GM12878 (cell line): ENCODE measurements around the gene SEC24D. TPM values are rescaled to one million over a fixed set of nuclear protein-coding genes. Genes with fewer than 3 reads are reported as not detected.

Experiments used
- ATAC-seq: fragments of 200-7000 bp; cut with Tn5 transposase; 3 replicates; pipeline ENCODE4 v1.9.1; 2020; ENCODE audit warnings: mild to moderate bottlenecking, moderate library complexity
- BruUV-seq: library from RNA; stranded (reverse); fragments of 400-500 nt; replicated peaks from 2 replicates; lab custom pipeline; 2021; lab: Mats Ljungman, UMichigan
- CTCF ChIA-PET: fragments of 300-600 bp; sonication (Branson Sonifier 250); formaldehyde crosslinking; extraction: SDS; loops from one replicate; lab custom pipeline; 2021; ENCODE audit warnings: inconsistent platforms; lab: Yijun Ruan, JAX
- POLR2A ChIA-PET: fragments of 350-600 bp; formaldehyde crosslinking; extraction: SDS; loops from one replicate; lab custom pipeline; 2021; ENCODE audit warnings: inconsistent platforms; lab: Charles Lee
- RAD21 ChIA-PET: fragments of 300-600 bp; sonication (Branson Sonifier 250); formaldehyde crosslinking; loops from one replicate; lab custom pipeline; 2023; ENCODE audit warnings: antibody characterized with exemption; ENCODE audit not compliant: unreplicated experiment; lab: Charles Lee
- SMC1A ChIA-PET: fragments of 300-600 bp; sonication (Branson Sonifier 250); formaldehyde crosslinking; loops from one replicate; lab custom pipeline; 2023; ENCODE audit not compliant: unreplicated experiment, uncharacterized antibody; lab: Charles Lee
- DNase-seq: peaks from one replicate; pipeline ENCODE4 v3.0.0-alpha.2; 2011; ENCODE audit warnings: low read depth, low spot score
- FAIRE-seq: peaks from 3 replicates; lab custom pipeline; 2011; peaks lifted over from hg19 to GRCh38; lab: Jason Lieb, UNC
- H2AFZ ChIP-seq: 2 replicates; pipeline ENCODE4 v1.6.0; 2011; ENCODE audit warnings: low read depth, low read length, control low read depth; ENCODE audit not compliant: control insufficient read depth
- H3K27ac ChIP-seq: 2 replicates; pipeline ENCODE4 v1.5.1; 2011; ENCODE audit warnings: control low read depth; ENCODE audit not compliant: control insufficient read depth, insufficient read depth
- H3K27me3 ChIP-seq, 2 experiments: replicated peaks in 1 of 2; 2 replicates each; pipeline versions ENCODE4 v1.6.0 to v1.6.1; 2011; ENCODE audit warnings: low read length in 1 of 2; ENCODE audit not compliant: control insufficient read depth in 2 of 2, insufficient read depth in 2 of 2
- H3K36me3 ChIP-seq, 2 experiments: 2 replicates each; pipeline ENCODE4 v1.5.1; 2011; ENCODE audit warnings: low read length in 1 of 2; ENCODE audit not compliant: control insufficient read depth in 2 of 2, insufficient read depth in 2 of 2
- H3K4me1 ChIP-seq: 2 replicates; pipeline ENCODE4 v1.6.1; 2011; ENCODE audit warnings: mild to moderate bottlenecking, low read length, moderate library complexity, mixed read lengths; ENCODE audit not compliant: control insufficient read depth, insufficient read depth
- H3K4me2 ChIP-seq: 2 replicates; pipeline ENCODE4 v1.6.0; 2011; ENCODE audit warnings: control low read depth; ENCODE audit not compliant: control insufficient read depth, insufficient read depth
- H3K4me3 ChIP-seq: fragments of 200-600 bp; sonication (generic); 2 replicates; pipeline ENCODE4 v1.5.1; 2016
- H3K79me2 ChIP-seq: 2 replicates; pipeline ENCODE4 v1.6.0; 2011; ENCODE audit warnings: low read length; ENCODE audit not compliant: control insufficient read depth, insufficient read depth
- H3K9ac ChIP-seq: 2 replicates; pipeline ENCODE4 v1.8.0; 2011; ENCODE audit warnings: low read length, control low read depth, mixed read lengths; ENCODE audit not compliant: control insufficient read depth, insufficient read depth
- H3K9me3 ChIP-seq: replicated peaks from 3 replicates; pipeline ENCODE4 v1.5.1; 2011; ENCODE audit warnings: mild to moderate bottlenecking, low read length; ENCODE audit not compliant: control insufficient read depth, insufficient read depth
- H4K20me1 ChIP-seq: 2 replicates; pipeline ENCODE4 v1.6.0; 2011; ENCODE audit not compliant: control insufficient read depth, insufficient read depth
- HDAC2 ChIP-seq: fragments of 200-600 bp; sonication (generic); IDR thresholded peaks from 2 replicates; pipeline ENCODE4 v1.6.1; 2017
- KDM1A ChIP-seq: fragments of 200-600 bp; sonication (generic); IDR thresholded peaks from 2 replicates; pipeline ENCODE4 v1.6.1; 2016; ENCODE audit warnings: borderline replicate concordance
- NBN ChIP-seq: fragments of 450-650 bp; IDR thresholded peaks from 2 replicates; pipeline ENCODE4 v1.6.1; 2016
- WRNIP1 ChIP-seq: IDR thresholded peaks from 2 replicates; pipeline ENCODE4 v1.6.1; 2011; ENCODE audit warnings: low read depth, low read length, improper control_type of control experiment, borderline replicate concordance
- WGBS: methylation state at CpG from one replicate; pipeline ENCODE4 v1.1.6; 2016; ENCODE audit warnings: low lambda C conversion rate; ENCODE audit not compliant: insufficient replicate concordance, insufficient coverage; ENCODE audit errors: missing lambda C conversion rate; 5-methylcytosine and 5-hydroxymethylcytosine counted together
- in situ Hi-C: fragments of 300-500 bp; cut with MboI; formaldehyde crosslinking; loops from 9 replicates; pipeline ENCODE4 v1.14.3; 2018; ENCODE audit warnings: mixed read lengths
- intact Hi-C: fragments of 100-400 bp; cut with micrococcal nuclease; formaldehyde crosslinking; loops from one replicate; pipeline ENCODE4 v1.14.2; 2022; ENCODE audit not compliant: unreplicated experiment
- polyA plus RNA-seq, 11 experiments: library from polyadenylated mRNA; depleted of rRNA in 4 of 11; unstranded in 6 of 11; stranded (reverse) in 5 of 11; fragments of >200 nt; fragmentation: Nextera tagmentation in 4 of 11; fragmentation: Illumina TruSeq in 1 of 11; extraction: Ambion mirVana in 4 of 11; extraction: Trizol in 1 of 11; gene quantifications; 1 replicate in 1 of 11; 2 replicates in 10 of 11; pipeline versions ENCODE4 v1.2.1 to v1.2.3, GENCODE V29; 2011 to 2016; ENCODE audit warnings: inconsistent platforms in 2 of 11, missing spikeins in 2 of 11, low read depth in 1 of 11
- total RNA-seq, 4 experiments: library from RNA; depleted of rRNA in 3 of 4; stranded (reverse); fragments of >200 nt in 3 of 4; fragmentation: Illumina TruSeq in 1 of 4; extraction: Trizol in 1 of 4; gene quantifications; 2 replicates each; pipeline versions ENCODE4 v1.2.1 to v1.2.3, GENCODE V29; 2013 to 2021
- TF ChIP-seq, protein P1 (sequence below): fragments of 450-650 bp; IDR thresholded peaks from 2 replicates; pipeline ENCODE4 v1.6.1; 2016; ENCODE audit warnings: mild to moderate bottlenecking, moderate library complexity, borderline replicate concordance
- TF ChIP-seq, protein P2 (sequence below): IDR thresholded peaks from 2 replicates; pipeline ENCODE4 v1.6.1; 2012; ENCODE audit warnings: low read depth, low read length, improper control_type of control experiment
- TF ChIP-seq, protein P3 (sequence below): IDR thresholded peaks from 2 replicates; pipeline ENCODE4 v1.6.1; 2012; ENCODE audit warnings: low read length, inconsistent platforms
- TF ChIP-seq, protein P4 (sequence below): fragments of 450-650 bp; IDR thresholded peaks from 2 replicates; pipeline ENCODE4 v1.6.1; 2016; ENCODE audit warnings: mild to moderate bottlenecking

Gene SEC24D
- total and polyA plus RNA-seq, 10 of the 15 experiments (the other 5 are each of a cell fraction or from before 2014, with no cell fraction given), result 12.8 to 61.9 (median 25.6) TPM

DNA sequence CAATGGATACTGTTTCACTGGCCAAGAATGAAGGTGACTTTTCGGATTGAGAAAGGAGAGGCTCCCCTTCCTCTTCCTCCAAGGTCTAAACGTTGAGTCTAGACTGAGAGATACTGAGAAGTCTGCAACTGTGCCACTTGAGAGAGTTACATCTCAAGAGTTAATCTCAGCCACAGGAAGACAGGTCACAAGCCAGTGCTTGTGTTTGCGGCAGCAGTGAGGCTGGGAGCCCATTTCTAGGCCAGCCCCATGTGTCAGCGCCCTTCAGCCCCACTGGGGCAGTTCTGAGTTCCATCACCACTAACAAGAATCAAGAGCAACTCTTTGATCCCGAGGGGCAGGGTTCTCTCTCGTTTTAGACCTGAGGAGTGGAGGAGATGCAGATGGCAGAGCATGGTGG lies 7.3 kb upstream of the SEC24D start:
- H3K9me3 ChIP-seq, result no peaks in the 10 kb centered on the region
- in situ Hi-C loops (no loop called here), intact Hi-C loops (no loop called here)
- no peak overlapping the region for H3K4me2 ChIP-seq
- DNase-seq (no peak), ATAC-seq (peak; percentile 47), FAIRE-seq (no peak)
- 12% methylated on average over 6 of the region's 6 CpGs for WGBS
- no peak overlapping the region for H3K9ac ChIP-seq
- H3K4me3 ChIP-seq, result no peak overlapping the region
- H2AFZ ChIP-seq, result no peak overlapping the region
- TF ChIP-seq NBN, result no peak
- TF ChIP-seq, protein P1, sequence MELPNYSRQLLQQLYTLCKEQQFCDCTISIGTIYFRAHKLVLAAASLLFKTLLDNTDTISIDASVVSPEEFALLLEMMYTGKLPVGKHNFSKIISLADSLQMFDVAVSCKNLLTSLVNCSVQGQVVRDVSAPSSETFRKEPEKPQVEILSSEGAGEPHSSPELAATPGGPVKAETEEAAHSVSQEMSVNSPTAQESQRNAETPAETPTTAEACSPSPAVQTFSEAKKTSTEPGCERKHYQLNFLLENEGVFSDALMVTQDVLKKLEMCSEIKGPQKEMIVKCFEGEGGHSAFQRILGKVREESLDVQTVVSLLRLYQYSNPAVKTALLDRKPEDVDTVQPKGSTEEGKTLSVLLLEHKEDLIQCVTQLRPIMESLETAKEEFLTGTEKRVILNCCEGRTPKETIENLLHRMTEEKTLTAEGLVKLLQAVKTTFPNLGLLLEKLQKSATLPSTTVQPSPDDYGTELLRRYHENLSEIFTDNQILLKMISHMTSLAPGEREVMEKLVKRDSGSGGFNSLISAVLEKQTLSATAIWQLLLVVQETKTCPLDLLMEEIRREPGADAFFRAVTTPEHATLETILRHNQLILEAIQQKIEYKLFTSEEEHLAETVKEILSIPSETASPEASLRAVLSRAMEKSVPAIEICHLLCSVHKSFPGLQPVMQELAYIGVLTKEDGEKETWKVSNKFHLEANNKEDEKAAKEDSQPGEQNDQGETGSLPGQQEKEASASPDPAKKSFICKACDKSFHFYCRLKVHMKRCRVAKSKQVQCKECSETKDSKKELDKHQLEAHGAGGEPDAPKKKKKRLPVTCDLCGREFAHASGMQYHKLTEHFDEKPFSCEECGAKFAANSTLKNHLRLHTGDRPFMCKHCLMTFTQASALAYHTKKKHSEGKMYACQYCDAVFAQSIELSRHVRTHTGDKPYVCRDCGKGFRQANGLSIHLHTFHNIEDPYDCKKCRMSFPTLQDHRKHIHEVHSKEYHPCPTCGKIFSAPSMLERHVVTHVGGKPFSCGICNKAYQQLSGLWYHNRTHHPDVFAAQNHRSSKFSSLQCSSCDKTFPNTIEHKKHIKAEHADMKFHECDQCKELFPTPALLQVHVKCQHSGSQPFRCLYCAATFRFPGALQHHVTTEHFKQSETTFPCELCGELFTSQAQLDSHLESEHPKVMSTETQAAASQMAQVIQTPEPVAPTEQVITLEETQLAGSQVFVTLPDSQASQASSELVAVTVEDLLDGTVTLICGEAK, result no peak
- no peak for TF ChIP-seq KDM1A
- TF ChIP-seq, protein P2, sequence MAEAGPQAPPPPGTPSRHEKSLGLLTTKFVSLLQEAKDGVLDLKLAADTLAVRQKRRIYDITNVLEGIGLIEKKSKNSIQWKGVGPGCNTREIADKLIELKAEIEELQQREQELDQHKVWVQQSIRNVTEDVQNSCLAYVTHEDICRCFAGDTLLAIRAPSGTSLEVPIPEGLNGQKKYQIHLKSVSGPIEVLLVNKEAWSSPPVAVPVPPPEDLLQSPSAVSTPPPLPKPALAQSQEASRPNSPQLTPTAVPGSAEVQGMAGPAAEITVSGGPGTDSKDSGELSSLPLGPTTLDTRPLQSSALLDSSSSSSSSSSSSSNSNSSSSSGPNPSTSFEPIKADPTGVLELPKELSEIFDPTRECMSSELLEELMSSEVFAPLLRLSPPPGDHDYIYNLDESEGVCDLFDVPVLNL, result no peak
- TF ChIP-seq, protein P3, sequence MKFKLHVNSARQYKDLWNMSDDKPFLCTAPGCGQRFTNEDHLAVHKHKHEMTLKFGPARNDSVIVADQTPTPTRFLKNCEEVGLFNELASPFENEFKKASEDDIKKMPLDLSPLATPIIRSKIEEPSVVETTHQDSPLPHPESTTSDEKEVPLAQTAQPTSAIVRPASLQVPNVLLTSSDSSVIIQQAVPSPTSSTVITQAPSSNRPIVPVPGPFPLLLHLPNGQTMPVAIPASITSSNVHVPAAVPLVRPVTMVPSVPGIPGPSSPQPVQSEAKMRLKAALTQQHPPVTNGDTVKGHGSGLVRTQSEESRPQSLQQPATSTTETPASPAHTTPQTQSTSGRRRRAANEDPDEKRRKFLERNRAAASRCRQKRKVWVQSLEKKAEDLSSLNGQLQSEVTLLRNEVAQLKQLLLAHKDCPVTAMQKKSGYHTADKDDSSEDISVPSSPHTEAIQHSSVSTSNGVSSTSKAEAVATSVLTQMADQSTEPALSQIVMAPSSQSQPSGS, result no peak
- TF ChIP-seq, protein P4, sequence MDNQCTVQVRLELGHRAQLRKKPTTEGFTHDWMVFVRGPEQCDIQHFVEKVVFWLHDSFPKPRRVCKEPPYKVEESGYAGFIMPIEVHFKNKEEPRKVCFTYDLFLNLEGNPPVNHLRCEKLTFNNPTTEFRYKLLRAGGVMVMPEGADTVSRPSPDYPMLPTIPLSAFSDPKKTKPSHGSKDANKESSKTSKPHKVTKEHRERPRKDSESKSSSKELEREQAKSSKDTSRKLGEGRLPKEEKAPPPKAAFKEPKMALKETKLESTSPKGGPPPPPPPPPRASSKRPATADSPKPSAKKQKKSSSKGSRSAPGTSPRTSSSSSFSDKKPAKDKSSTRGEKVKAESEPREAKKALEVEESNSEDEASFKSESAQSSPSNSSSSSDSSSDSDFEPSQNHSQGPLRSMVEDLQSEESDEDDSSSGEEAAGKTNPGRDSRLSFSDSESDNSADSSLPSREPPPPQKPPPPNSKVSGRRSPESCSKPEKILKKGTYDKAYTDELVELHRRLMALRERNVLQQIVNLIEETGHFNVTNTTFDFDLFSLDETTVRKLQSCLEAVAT, result no peak
- no peak for TF ChIP-seq WRNIP1
- TF ChIP-seq HDAC2, result no peak
- H3K36me3 ChIP-seq, result no peaks in the 10 kb centered on the region
- no peak overlapping the region for H3K27ac ChIP-seq
- SMC1A ChIA-PET, result interaction anchor here (1.2 to 1.6 kb wide), 2 partner anchors 11 to 14 kb away, joined by 3 to 4 read pairs; no protein-coding TSS in a partner anchor
- CTCF ChIA-PET, result no interaction called here
- no peaks in the 10 kb centered on the region for H3K79me2 ChIP-seq
- RAD21 ChIA-PET, result no interaction called here
- H3K27me3 ChIP-seq, result no peaks in the 10 kb centered on the region; a peak in 1 of 4 replicates
- BruUV-seq, result no TSS peak
- POLR2A ChIA-PET, result no interaction called here
- H3K4me1 ChIP-seq, result no peaks in the 10 kb centered on the region
- H4K20me1 ChIP-seq, result no peaks in the 10 kb centered on the region
